GM12892 (cell line): Measurements from ENCODE around the gene PLEKHG3.
"Not testable (repeated sequence)": the region's sequence is repeated elsewhere in the genome, so short reads cannot be mapped to it uniquely, and the experiment has no call there.

ENCODE experiments used
- POLR2A ChIP-seq: IDR thresholded peaks from 2 replicates; pipeline ENCODE4 v1.6.1; 2011; ENCODE audit warnings: low read depth, low read length, control low read depth
- POLR2AphosphoS5 ChIP-seq: IDR thresholded peaks from 2 replicates; pipeline ENCODE4 v1.6.1; 2011; ENCODE audit warnings: low read depth, low read length, control low read depth

GRCh38 chr14:64690607-64691006, 13.6 kb upstream of the PLEKHG3 start:
- TF ChIP-seq POLR2A, POLR2AphosphoS5: not testable (repeated sequence)
